K562 (cell line): Measurements from ENCODE around the gene OR8B12. TPM values are rescaled to one million over a fixed set of nuclear protein-coding genes. Genes with fewer than 3 reads are reported as not detected.

Experiments used
- polyA plus RNA-seq, 8 experiments: library from polyadenylated mRNA; depleted of rRNA in 4 of 8; stranded (reverse) in 5 of 8; unstranded in 3 of 8; fragments of >200 nt; fragmentation: Nextera tagmentation in 2 of 8; fragmentation: Illumina TruSeq in 1 of 8; extraction: Ambion mirVana in 2 of 8; extraction: Trizol in 1 of 8; gene quantifications; 2 replicates each; pipeline versions ENCODE4 v1.2.1 to v1.2.3, GENCODE V29; 2011 to 2014; ENCODE audit warnings: inconsistent platforms in 1 of 8, missing spikeins in 1 of 8
- small RNA-seq: library from RNA; depleted of rRNA; stranded (forward); fragments of <200 nt; gene quantifications from one replicate; pipeline ENCODE3, GENCODE V24; 2014
- total RNA-seq, 7 experiments: library from RNA; depleted of rRNA in 6 of 7; stranded (reverse); fragments of >200 nt in 6 of 7; fragmentation: Illumina TruSeq in 2 of 7; extraction: Trizol in 2 of 7; gene quantifications; 2 replicates each; pipeline versions ENCODE4 v1.2.1 to v1.2.3, GENCODE V29; 2011 to 2021; ENCODE audit warnings: low replicate concordance in 1 of 7

OR8B12 gene
- total and polyA plus RNA-seq, 9 of the 15 experiments (the other 6 are each of a cell fraction or from before 2014, with no cell fraction given) = 0.06 TPM; not detected in 8

Small RNA genes lying within 50 kb of the gene (small RNA-seq; reads per million reads assigned to genes)
- not detected for gene OR8A3P

Other genes starting within 250 kb of the OR8B12 start
Only the 7 nearest of the 14 such genes appear.
- gene OR8B4, start 118.8 kb downstream of the OR8B12 start, total RNA-seq (2014; rRNA removed) = not detected in 2 replicates
- gene OR8B4, start 118.8 kb downstream of the OR8B12 start, total RNA-seq (2014; rRNA removed; fragmentation: Illumina TruSeq; extraction: Trizol) = not detected in 2 replicates
- not detected in 2 replicates for gene OR8B4, start 118.8 kb downstream of the OR8B12 start, total RNA-seq (2015; rRNA removed; fragmentation: Illumina TruSeq; extraction: Trizol)
- not detected in 2 replicates for gene OR8B4, start 118.8 kb downstream of the OR8B12 start, total RNA-seq (2021)
- gene OR8B4, start 118.8 kb downstream of the OR8B12 start, polyA plus RNA-seq (2011; rRNA removed) = not detected in 2 replicates
- gene OR8B4, start 118.8 kb downstream of the OR8B12 start, polyA plus RNA-seq (2014; fragmentation: Illumina TruSeq; extraction: Trizol) = not detected in 2 replicates
- not detected for gene OR8B4, start 118.8 kb downstream of the OR8B12 start, polyA plus RNA-seq (2014; fragmentation: Nextera tagmentation; extraction: Ambion mirVana)
- not detected in 2 replicates for gene OR8B4, start 118.8 kb downstream of the OR8B12 start, polyA plus RNA-seq (2014; rRNA removed)
- not detected in 2 replicates for gene OR8B8, start 98.0 kb downstream of the OR8B12 start, total RNA-seq (2014; rRNA removed)
- gene OR8B8, start 98.0 kb downstream of the OR8B12 start, total RNA-seq (2014; rRNA removed; fragmentation: Illumina TruSeq; extraction: Trizol) = not detected in 2 replicates
- gene OR8B8, start 98.0 kb downstream of the OR8B12 start, total RNA-seq (2015; rRNA removed; fragmentation: Illumina TruSeq; extraction: Trizol) = not detected in 2 replicates
- gene OR8B8, start 98.0 kb downstream of the OR8B12 start, total RNA-seq (2021) = not detected in 2 replicates
- not detected in 2 replicates for gene OR8B8, start 98.0 kb downstream of the OR8B12 start, polyA plus RNA-seq (2011; rRNA removed)
- not detected in 2 replicates for gene OR8B8, start 98.0 kb downstream of the OR8B12 start, polyA plus RNA-seq (2014; fragmentation: Illumina TruSeq; extraction: Trizol)
- under 1 TPM in 1 of 2 experiments, not detected in 1; 0.18 TPM for gene OR8B8, start 98.0 kb downstream of the OR8B12 start, polyA plus RNA-seq (2014; fragmentation: Nextera tagmentation; extraction: Ambion mirVana)
- gene OR8B8, start 98.0 kb downstream of the OR8B12 start, polyA plus RNA-seq (2014; rRNA removed) = not detected in 2 replicates
- gene OR8A1, start 26.3 kb upstream of the OR8B12 start, total RNA-seq (2014; rRNA removed) = 0.27 and 0.33 TPM in 2 replicates
- gene OR8A1, start 26.3 kb upstream of the OR8B12 start, total RNA-seq (2014; rRNA removed; fragmentation: Illumina TruSeq; extraction: Trizol) = 1.5 and 2.0 TPM in 2 replicates
- gene OR8A1, start 26.3 kb upstream of the OR8B12 start, total RNA-seq (2015; rRNA removed; fragmentation: Illumina TruSeq; extraction: Trizol) = 2.3 and 2.7 TPM in 2 replicates
- gene OR8A1, start 26.3 kb upstream of the OR8B12 start, total RNA-seq (2021) = 1.4 and 1.7 TPM in 2 replicates
- gene OR8A1, start 26.3 kb upstream of the OR8B12 start, polyA plus RNA-seq (2011; rRNA removed) = 1.5 and 2.6 TPM in 2 replicates
- gene OR8A1, start 26.3 kb upstream of the OR8B12 start, polyA plus RNA-seq (2014; fragmentation: Illumina TruSeq; extraction: Trizol) = 1.4 and 1.9 TPM in 2 replicates
- under 1 TPM; 0.48 to 0.63 TPM for gene OR8A1, start 26.3 kb upstream of the OR8B12 start, polyA plus RNA-seq (2014; fragmentation: Nextera tagmentation; extraction: Ambion mirVana)
- gene OR8A1, start 26.3 kb upstream of the OR8B12 start, polyA plus RNA-seq (2014; rRNA removed) = 0.46 and 1.0 TPM in 2 replicates
- 0.09 and 0.16 TPM in 2 replicates for gene PANX3, start 67.8 kb upstream of the OR8B12 start, total RNA-seq (2014; rRNA removed)
- 0.19 and 0.47 TPM in 2 replicates for gene PANX3, start 67.8 kb upstream of the OR8B12 start, total RNA-seq (2014; rRNA removed; fragmentation: Illumina TruSeq; extraction: Trizol)
- 0.40 and 0.49 TPM in 2 replicates for gene PANX3, start 67.8 kb upstream of the OR8B12 start, total RNA-seq (2015; rRNA removed; fragmentation: Illumina TruSeq; extraction: Trizol)
- gene PANX3, start 67.8 kb upstream of the OR8B12 start, total RNA-seq (2021) = 0.18 and 0.42 TPM in 2 replicates
- 0.39 and 0.53 TPM in 2 replicates for gene PANX3, start 67.8 kb upstream of the OR8B12 start, polyA plus RNA-seq (2011; rRNA removed)
- gene PANX3, start 67.8 kb upstream of the OR8B12 start, polyA plus RNA-seq (2014; fragmentation: Illumina TruSeq; extraction: Trizol) = 0.47 and 0.68 TPM in 2 replicates
- under 1 TPM; 0.11 to 0.30 TPM for gene PANX3, start 67.8 kb upstream of the OR8B12 start, polyA plus RNA-seq (2014; fragmentation: Nextera tagmentation; extraction: Ambion mirVana)
- 0.22 and 0.69 TPM in 2 replicates for gene PANX3, start 67.8 kb upstream of the OR8B12 start, polyA plus RNA-seq (2014; rRNA removed)
- 16.3 and 23.4 TPM in 2 replicates for gene TBRG1, start 79.2 kb upstream of the OR8B12 start, total RNA-seq (2014; rRNA removed)
- gene TBRG1, start 79.2 kb upstream of the OR8B12 start, total RNA-seq (2014; rRNA removed; fragmentation: Illumina TruSeq; extraction: Trizol) = 16.0 and 19.7 TPM in 2 replicates
- gene TBRG1, start 79.2 kb upstream of the OR8B12 start, total RNA-seq (2015; rRNA removed; fragmentation: Illumina TruSeq; extraction: Trizol) = 20.2 and 20.5 TPM in 2 replicates
- 21.0 and 25.2 TPM in 2 replicates for gene TBRG1, start 79.2 kb upstream of the OR8B12 start, total RNA-seq (2021)
- gene TBRG1, start 79.2 kb upstream of the OR8B12 start, polyA plus RNA-seq (2011; rRNA removed) = 24.0 and 30.0 TPM in 2 replicates
- 20.4 and 20.5 TPM in 2 replicates for gene TBRG1, start 79.2 kb upstream of the OR8B12 start, polyA plus RNA-seq (2014; fragmentation: Illumina TruSeq; extraction: Trizol)
- gene TBRG1, start 79.2 kb upstream of the OR8B12 start, polyA plus RNA-seq (2014; fragmentation: Nextera tagmentation; extraction: Ambion mirVana) = 10 to 100 TPM in 1 of 2 experiments, 1 to 10 TPM in 1; 8.7 to 11.5 TPM
- 20.3 and 28.7 TPM in 2 replicates for gene TBRG1, start 79.2 kb upstream of the OR8B12 start, polyA plus RNA-seq (2014; rRNA removed)
- gene SIAE, start 130.1 kb upstream of the OR8B12 start, total RNA-seq (2014; rRNA removed) = 1.7 and 2.4 TPM in 2 replicates
- 3.7 and 3.8 TPM in 2 replicates for gene SIAE, start 130.1 kb upstream of the OR8B12 start, total RNA-seq (2014; rRNA removed; fragmentation: Illumina TruSeq; extraction: Trizol)
- 2.6 and 3.4 TPM in 2 replicates for gene SIAE, start 130.1 kb upstream of the OR8B12 start, total RNA-seq (2015; rRNA removed; fragmentation: Illumina TruSeq; extraction: Trizol)
- 5.4 and 7.5 TPM in 2 replicates for gene SIAE, start 130.1 kb upstream of the OR8B12 start, total RNA-seq (2021)
- 7.9 and 9.6 TPM in 2 replicates for gene SIAE, start 130.1 kb upstream of the OR8B12 start, polyA plus RNA-seq (2011; rRNA removed)
- 5.6 and 6.4 TPM in 2 replicates for gene SIAE, start 130.1 kb upstream of the OR8B12 start, polyA plus RNA-seq (2014; fragmentation: Illumina TruSeq; extraction: Trizol)
- 1 to 10 TPM in 1 of 2 experiments, under 1 TPM in 1; 0.89 to 1.2 TPM for gene SIAE, start 130.1 kb upstream of the OR8B12 start, polyA plus RNA-seq (2014; fragmentation: Nextera tagmentation; extraction: Ambion mirVana)
- gene SIAE, start 130.1 kb upstream of the OR8B12 start, polyA plus RNA-seq (2014; rRNA removed) = 4.1 and 6.7 TPM in 2 replicates
- gene SPA17, start 130.2 kb upstream of the OR8B12 start, total RNA-seq (2014; rRNA removed) = 6.8 and 10.6 TPM in 2 replicates
- 16.7 and 19.6 TPM in 2 replicates for gene SPA17, start 130.2 kb upstream of the OR8B12 start, total RNA-seq (2014; rRNA removed; fragmentation: Illumina TruSeq; extraction: Trizol)
- gene SPA17, start 130.2 kb upstream of the OR8B12 start, total RNA-seq (2015; rRNA removed; fragmentation: Illumina TruSeq; extraction: Trizol) = 15.9 and 16.1 TPM in 2 replicates
- 5.7 and 6.0 TPM in 2 replicates for gene SPA17, start 130.2 kb upstream of the OR8B12 start, total RNA-seq (2021)
- gene SPA17, start 130.2 kb upstream of the OR8B12 start, polyA plus RNA-seq (2011; rRNA removed) = 9.4 and 19.3 TPM in 2 replicates
- gene SPA17, start 130.2 kb upstream of the OR8B12 start, polyA plus RNA-seq (2014; fragmentation: Illumina TruSeq; extraction: Trizol) = 19.2 and 19.5 TPM in 2 replicates
- gene SPA17, start 130.2 kb upstream of the OR8B12 start, polyA plus RNA-seq (2014; fragmentation: Nextera tagmentation; extraction: Ambion mirVana) = 1 to 10 TPM; 9.0 to 9.9 TPM
- gene SPA17, start 130.2 kb upstream of the OR8B12 start, polyA plus RNA-seq (2014; rRNA removed) = 12.6 and 14.0 TPM in 2 replicates